Pancreas (tissue), 10 donors: Measurements from ENCODE around the gene ZBTB7C. TPM values are rescaled to one million over a fixed set of nuclear protein-coding genes. Genes with fewer than 3 reads are reported as not detected.

ENCODE experiments used
- ATAC-seq, 4 donors: fragments of 200-7000 bp; cut with Tn5 transposase; one replicate each; pipeline versions ENCODE4 v1.8.0 to v1.9.1; 2020; ENCODE audit warnings: mild to moderate bottlenecking in 4 of 4, moderate library complexity in 4 of 4
- DNase-seq, 6 donors: peaks; one replicate each; pipeline ENCODE4 v3.0.0-alpha.2; 2020
- FAIRE-seq: peaks from 2 replicates; lab custom pipeline; 2012; peaks lifted over from hg19 to GRCh38; lab: Jason Lieb, UNC
- H3K27ac ChIP-seq, 4 donors: fragments of 200-600 bp; sonication (generic); 1 replicate in 3 of 4; 2 replicates in 1 of 4; pipeline versions ENCODE4 v1.5.0 to v1.8.0; 2020
- H3K27me3 ChIP-seq, 4 donors: fragments of 200-600 bp; one replicate each; pipeline ENCODE4 v1.8.0; 2021
- H3K36me3 ChIP-seq, 3 donors: fragments of 200-600 bp; sonication (generic) in 1 of 3; one replicate each; pipeline versions ENCODE4 v1.5.0 to v1.8.0; 2020 to 2021
- H3K4me1 ChIP-seq, 3 donors: fragments of 200-600 bp; one replicate each; pipeline ENCODE4 v1.8.0; 2021
- H3K4me3 ChIP-seq, 4 donors: fragments of 200-600 bp; sonication (generic) in 2 of 4; one replicate each; pipeline versions ENCODE4 v1.5.0 to v1.8.0; 2020 to 2021
- H3K9me3 ChIP-seq, 4 donors: fragments of 200-600 bp; one replicate each; pipeline ENCODE4 v1.8.0; 2021
- CTCF ChIP-seq, 4 donors: fragments of 200-600 bp; sonication (generic) in 3 of 4; IDR thresholded peaks; one replicate each; pipeline versions ENCODE4 v1.5.0 to v1.8.0; 2021; ENCODE audit warnings: antibody characterized with exemption in 4 of 4
- WGBS, 2 donors: extraction: QIAGEN DNeasy Blood & Tissue Kit; methylation state at CpG; one replicate each; pipeline ENCODE4 v1.1.7; 2013; 5-methylcytosine and 5-hydroxymethylcytosine counted together
- intact Hi-C, 3 donors: fragments of 100-400 bp; cut with DNase I; formaldehyde crosslinking; loops; one replicate each; pipeline versions ENCODE4 v1.11.1 to v1.14.2; 2022
- polyA plus RNA-seq, 2 donors: library from polyadenylated mRNA; stranded (reverse); fragments of 200-250 nt; gene quantifications; one replicate each; pipeline ENCODE4 v1.2.3, GENCODE V29; 2013
- total RNA-seq, 6 donors: library from RNA; stranded (reverse); fragmentation: NEBNext Ultra II Directional in 4 of 6; extraction: Animal tissue kit (Norgen Biotek cat#: 25700) in 4 of 6; gene quantifications; one replicate each; pipeline versions ENCODE4 v1.2.1 to v1.2.4, GENCODE V29; 2021 to 2023
- donor health status: healthy with polysubstance abuse.
- donor health status: DM: no; HTN: no; CAD: no; lungs with moderate emphysema.
- donor health status: DM: no; HTN: no; CAD: no.
- donor health status: control.
- donor health status: control.
- donor health status: Bipolar disorder and iron deficiency.
- donor health status: DM: yes; HTN: yes; CAD: no.
- donor health status: DM: no; HTN: no; CAD: no.
- donor health status: DM: no; HTN: no; CAD: no.
- donor health status: DM: yes; HTN: yes; CAD: no.

ZBTB7C gene
- total and polyA plus RNA-seq, 8 donors, result 0.35 to 1.7 (median 0.91) TPM

GRCh38 chr18:48059455-48060010 lies 349.6 kb downstream of the ZBTB7C start:
- DNase-seq (no peak), ATAC-seq (no peak), FAIRE-seq (no peak)
- no peak overlapping the region for H3K4me3 ChIP-seq
- 63 to 75% methylated on average over 5 of the region's 5 CpGs for WGBS, 2 donors
- H3K4me1 ChIP-seq, result no peaks in the 10 kb centered on the region
- no peaks in the 10 kb centered on the region for H3K36me3 ChIP-seq
- H3K27ac ChIP-seq, result no peak overlapping the region
- TF ChIP-seq CTCF (IDR thresholded peaks at IDR 0.05), result no peak
- no peaks in the 10 kb centered on the region for H3K27me3 ChIP-seq
- intact Hi-C loops, result no loop called here
- H3K9me3 ChIP-seq, result no peaks in the 10 kb centered on the region

GRCh38 chr18:48058486-48058885 lies 350.7 kb downstream of the ZBTB7C start:
- WGBS, 2 donors, result 84 to 89% methylated on average over 6 of the region's 6 CpGs
- no peaks in the 10 kb centered on the region for H3K36me3 ChIP-seq
- H3K27ac ChIP-seq, result no peak overlapping the region
- no peaks in the 10 kb centered on the region for H3K4me1 ChIP-seq
- intact Hi-C loops, result no loop called here
- no peak overlapping the region for H3K4me3 ChIP-seq
- H3K9me3 ChIP-seq, result no peaks in the 10 kb centered on the region
- FAIRE-seq, result no peak
- no peak for ATAC-seq
- no peak for TF ChIP-seq CTCF (IDR thresholded peaks at IDR 0.05)
- H3K27me3 ChIP-seq, result no peaks in the 10 kb centered on the region
- DNase-seq, result no peak

GRCh38 chr18:48057018-48057417 lies 352.2 kb downstream of the ZBTB7C start:
- ATAC-seq (no peak), FAIRE-seq (no peak), DNase-seq (no peak)
- Histone ChIP-seq H3K4me3 (no peak overlapping the region), H3K9me3 (no peaks in the 10 kb centered on the region), H3K27me3 (no peaks in the 10 kb centered on the region), H3K36me3 (no peaks in the 10 kb centered on the region), H3K4me1 (no peaks in the 10 kb centered on the region), H3K27ac (no peak overlapping the region)
- intact Hi-C loops, result no loop called here
- TF ChIP-seq CTCF (IDR thresholded peaks at IDR 0.05), result no peak

GRCh38 chr18:48055351-48055750 lies 353.8 kb downstream of the ZBTB7C start:
- ATAC-seq (no peak), FAIRE-seq (no peak), DNase-seq (no peak)
- Histone ChIP-seq H3K36me3 (no peaks in the 10 kb centered on the region), H3K9me3 (no peaks in the 10 kb centered on the region), H3K27ac (no peak overlapping the region), H3K4me3 (no peak overlapping the region), H3K27me3 (no peaks in the 10 kb centered on the region), H3K4me1 (no peaks in the 10 kb centered on the region)
- 85 to 91% methylated on average over 6 of the region's 6 CpGs for WGBS, 2 donors
- intact Hi-C loops, result no loop called here
- no peak for TF ChIP-seq CTCF (IDR thresholded peaks at IDR 0.05)

GRCh38 chr18:48053881-48054816 lies 355.0 kb downstream of the ZBTB7C start:
- no peaks in the 10 kb centered on the region for H3K9me3 ChIP-seq
- 89 to 91% methylated on average over 24 of the region's 24 CpGs for WGBS, 2 donors
- intact Hi-C loops, result no loop called here
- H3K27me3 ChIP-seq, result no peaks in the 10 kb centered on the region
- H3K4me1 ChIP-seq, result no peaks in the 10 kb centered on the region
- no peak overlapping the region for H3K27ac ChIP-seq
- no peak for DNase-seq
- TF ChIP-seq CTCF (IDR thresholded peaks at IDR 0.05), result no peak
- no peak for ATAC-seq
- H3K4me3 ChIP-seq, result no peak overlapping the region
- H3K36me3 ChIP-seq, result no peaks in the 10 kb centered on the region
- no peak for FAIRE-seq
